Measurements from ENCODE around the gene EIF5B.

DNA sequence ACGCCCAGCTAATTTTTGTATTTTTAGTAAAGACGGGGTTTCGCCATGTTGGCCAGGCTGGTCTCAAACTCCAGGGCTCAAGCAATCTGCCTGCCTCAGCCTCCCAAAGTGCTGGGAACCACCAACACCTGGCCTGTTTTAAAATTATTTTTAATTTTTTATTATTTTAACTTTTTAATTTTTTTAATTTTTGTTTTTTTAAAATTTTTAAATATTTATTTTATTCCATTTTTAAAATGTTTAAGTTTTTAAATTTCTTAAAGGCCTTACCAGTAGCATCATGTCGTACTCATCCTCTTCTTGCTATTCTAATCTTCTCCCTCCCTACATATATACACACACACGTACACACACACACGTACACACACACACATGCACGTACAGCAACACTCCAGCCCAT lies 37.6 kb upstream of the EIF5B start:
- TF ChIP-seq EZH2 (IDR thresholded peaks at IDR 0.05; ENCODE audit: borderline replicate concordance, insufficient read depth, low read depth, low read length, poor library complexity, severe bottlenecking) (no peak), CTCF (IDR thresholded peaks at IDR 0.05) (no peak)

All from B cell (primary cell).